ENCODE results near the gene BTBD2. TPM values are rescaled to one million over a fixed set of nuclear protein-coding genes. Genes with fewer than 3 reads are reported as not detected.

BTBD2 gene
- total and polyA plus RNA-seq, 4 donors = 7.4 to 25.1 (median 20.2) TPM

DNA sequence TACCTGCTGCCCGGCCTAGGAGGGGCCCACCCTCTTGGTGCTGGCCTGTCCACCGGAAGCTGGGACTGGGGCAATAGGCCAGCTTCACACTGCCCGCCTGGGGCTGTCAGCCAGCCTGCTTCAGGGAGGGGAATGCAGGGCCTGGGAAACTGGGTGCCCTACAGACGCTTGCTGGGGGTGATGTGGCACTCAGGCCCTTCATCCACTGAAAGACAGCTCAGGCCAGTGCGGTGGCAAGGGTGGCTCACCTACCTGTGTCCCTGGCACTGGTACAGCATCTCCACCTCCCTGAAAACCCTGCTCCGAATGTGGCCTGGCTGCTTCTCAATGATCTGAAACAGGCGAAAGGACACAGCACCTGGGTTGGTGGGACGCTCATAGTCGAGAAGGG is 27.7 kb upstream of the BTBD2 start:
- no peak overlapping the region for H3K4me3 ChIP-seq (ENCODE audit: low read depth in 1 of 3, low read length in 3 of 3)
- H3K9me3 ChIP-seq (ENCODE audit: control insufficient read depth in 4 of 4, low read length in 3 of 4) = no peaks in the 10 kb centered on the region
- H3K36me3 ChIP-seq (ENCODE audit: control insufficient read depth in 4 of 4, insufficient read depth in 3 of 4, low read depth in 1 of 4, low read length in 3 of 4) = peaks cover 6 to 32% (median 17%) of the 10 kb centered on the region in 4 donors
- H3K27ac ChIP-seq (ENCODE audit: low read depth in 1 of 2, low read length in 2 of 2) = peak overlapping the region; percentile 0 to 58
- no peak for TF ChIP-seq RXRA (IDR thresholded peaks at IDR 0.05)
- TF ChIP-seq, protein P1, sequence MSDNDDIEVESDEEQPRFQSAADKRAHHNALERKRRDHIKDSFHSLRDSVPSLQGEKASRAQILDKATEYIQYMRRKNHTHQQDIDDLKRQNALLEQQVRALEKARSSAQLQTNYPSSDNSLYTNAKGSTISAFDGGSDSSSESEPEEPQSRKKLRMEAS (IDR thresholded peaks at IDR 0.05) = no peak
- TF ChIP-seq, protein P2, sequence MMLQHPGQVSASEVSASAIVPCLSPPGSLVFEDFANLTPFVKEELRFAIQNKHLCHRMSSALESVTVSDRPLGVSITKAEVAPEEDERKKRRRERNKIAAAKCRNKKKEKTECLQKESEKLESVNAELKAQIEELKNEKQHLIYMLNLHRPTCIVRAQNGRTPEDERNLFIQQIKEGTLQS (IDR thresholded peaks at IDR 0.05) = no peak
- TF ChIP-seq, protein P3, sequence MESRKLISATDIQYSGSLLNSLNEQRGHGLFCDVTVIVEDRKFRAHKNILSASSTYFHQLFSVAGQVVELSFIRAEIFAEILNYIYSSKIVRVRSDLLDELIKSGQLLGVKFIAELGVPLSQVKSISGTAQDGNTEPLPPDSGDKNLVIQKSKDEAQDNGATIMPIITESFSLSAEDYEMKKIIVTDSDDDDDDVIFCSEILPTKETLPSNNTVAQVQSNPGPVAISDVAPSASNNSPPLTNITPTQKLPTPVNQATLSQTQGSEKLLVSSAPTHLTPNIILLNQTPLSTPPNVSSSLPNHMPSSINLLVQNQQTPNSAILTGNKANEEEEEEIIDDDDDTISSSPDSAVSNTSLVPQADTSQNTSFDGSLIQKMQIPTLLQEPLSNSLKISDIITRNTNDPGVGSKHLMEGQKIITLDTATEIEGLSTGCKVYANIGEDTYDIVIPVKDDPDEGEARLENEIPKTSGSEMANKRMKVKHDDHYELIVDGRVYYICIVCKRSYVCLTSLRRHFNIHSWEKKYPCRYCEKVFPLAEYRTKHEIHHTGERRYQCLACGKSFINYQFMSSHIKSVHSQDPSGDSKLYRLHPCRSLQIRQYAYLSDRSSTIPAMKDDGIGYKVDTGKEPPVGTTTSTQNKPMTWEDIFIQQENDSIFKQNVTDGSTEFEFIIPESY (IDR thresholded peaks at IDR 0.05) = no peak
- no peak for TF ChIP-seq YY1 (IDR thresholded peaks at IDR 0.05)
- no peak for TF ChIP-seq EGR1 (IDR thresholded peaks at IDR 0.05; ENCODE audit: low read depth in 2 of 2)
- no peak for TF ChIP-seq RAD21 (IDR thresholded peaks at IDR 0.05)
- no peak for TF ChIP-seq FOXA2 (IDR thresholded peaks at IDR 0.05)
- no peak for DNase-seq (ENCODE audit: low spot score)
- H3K27me3 ChIP-seq (ENCODE audit: control insufficient read depth in 4 of 4, insufficient read depth in 4 of 4, low read length in 3 of 4) = no peaks in the 10 kb centered on the region
- 49% methylated on average over 9 of the region's 9 CpGs for WGBS
- H3K4me1 ChIP-seq (ENCODE audit: control insufficient read depth in 4 of 4, insufficient read depth in 4 of 4, low read length in 3 of 4) = peaks cover 41 to 77% (median 70%) of the 10 kb centered on the region in 4 donors
- no peak overlapping the region for H3K9ac ChIP-seq (ENCODE audit: low read depth in 1 of 2, low read length in 2 of 2)

DNA sequence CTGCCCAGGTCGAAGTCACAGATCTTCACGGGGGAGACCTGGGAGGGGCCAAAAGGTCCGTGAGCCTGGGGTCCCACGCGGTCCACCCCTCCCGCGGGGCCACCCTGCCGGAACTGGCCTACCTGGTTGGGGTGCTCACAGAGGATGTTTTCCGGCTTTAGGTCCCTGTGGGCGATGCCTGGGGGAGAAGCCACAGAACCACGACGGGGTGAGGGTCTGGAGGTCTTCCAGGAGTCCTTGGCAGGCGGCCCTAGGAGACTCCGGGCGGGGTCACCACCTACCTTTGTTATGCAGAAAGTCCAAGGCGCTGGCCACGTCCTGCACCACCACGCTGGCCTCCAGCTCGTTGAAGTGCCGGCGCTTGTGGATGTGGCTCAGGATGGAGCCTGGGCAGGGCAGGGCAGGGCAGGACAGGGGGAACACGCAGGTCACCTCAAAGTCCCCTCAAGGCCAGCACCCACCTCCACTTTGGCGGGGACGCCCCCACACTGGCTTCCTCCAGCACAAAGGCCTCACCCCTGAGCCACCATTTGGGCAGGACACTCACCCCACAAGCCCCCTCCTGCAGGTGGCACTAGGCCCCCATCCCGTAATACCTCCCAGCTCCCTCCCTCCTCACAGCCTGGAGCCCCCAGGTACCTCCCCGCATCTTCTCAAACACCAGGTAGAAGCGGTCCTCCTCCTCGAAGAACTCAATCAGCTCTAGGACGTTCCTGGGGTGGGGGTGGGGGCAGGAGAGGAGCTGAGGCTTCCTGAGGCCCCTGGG is 27.2 kb upstream of the BTBD2 start:
- no peaks in the 10 kb centered on the region for H3K9me3 ChIP-seq (ENCODE audit: control insufficient read depth in 4 of 4, low read length in 3 of 4)
- H3K27ac ChIP-seq (ENCODE audit: low read depth in 1 of 2, low read length in 2 of 2) = peak overlapping the region; percentile 58 to 68
- H3K9ac ChIP-seq (ENCODE audit: low read depth in 1 of 2, low read length in 2 of 2) = peak overlapping the region in 1 of 2 donors; percentile 23
- peak; percentile 66 for DNase-seq (ENCODE audit: low spot score)
- H3K36me3 ChIP-seq (ENCODE audit: control insufficient read depth in 4 of 4, insufficient read depth in 3 of 4, low read depth in 1 of 4, low read length in 3 of 4) = peaks cover 6 to 32% (median 18%) of the 10 kb centered on the region in 4 donors
- H3K4me3 ChIP-seq (ENCODE audit: low read depth in 1 of 3, low read length in 3 of 3) = no peak overlapping the region
- H3K27me3 ChIP-seq (ENCODE audit: control insufficient read depth in 4 of 4, insufficient read depth in 4 of 4, low read length in 3 of 4) = no peaks in the 10 kb centered on the region
- peak in 1 of 2 donors; percentile 11 for TF ChIP-seq RXRA (IDR thresholded peaks at IDR 0.05)
- TF ChIP-seq, protein P1 (IDR thresholded peaks at IDR 0.05) = no peak
- peak; percentile 26 for TF ChIP-seq NR2F2 (IDR thresholded peaks at IDR 0.05)
- H3K4me1 ChIP-seq (ENCODE audit: control insufficient read depth in 4 of 4, insufficient read depth in 4 of 4, low read length in 3 of 4) = peaks cover 35 to 71% (median 65%) of the 10 kb centered on the region in 4 donors
- WGBS = 26% methylated on average over 29 of the region's 29 CpGs

DNA sequence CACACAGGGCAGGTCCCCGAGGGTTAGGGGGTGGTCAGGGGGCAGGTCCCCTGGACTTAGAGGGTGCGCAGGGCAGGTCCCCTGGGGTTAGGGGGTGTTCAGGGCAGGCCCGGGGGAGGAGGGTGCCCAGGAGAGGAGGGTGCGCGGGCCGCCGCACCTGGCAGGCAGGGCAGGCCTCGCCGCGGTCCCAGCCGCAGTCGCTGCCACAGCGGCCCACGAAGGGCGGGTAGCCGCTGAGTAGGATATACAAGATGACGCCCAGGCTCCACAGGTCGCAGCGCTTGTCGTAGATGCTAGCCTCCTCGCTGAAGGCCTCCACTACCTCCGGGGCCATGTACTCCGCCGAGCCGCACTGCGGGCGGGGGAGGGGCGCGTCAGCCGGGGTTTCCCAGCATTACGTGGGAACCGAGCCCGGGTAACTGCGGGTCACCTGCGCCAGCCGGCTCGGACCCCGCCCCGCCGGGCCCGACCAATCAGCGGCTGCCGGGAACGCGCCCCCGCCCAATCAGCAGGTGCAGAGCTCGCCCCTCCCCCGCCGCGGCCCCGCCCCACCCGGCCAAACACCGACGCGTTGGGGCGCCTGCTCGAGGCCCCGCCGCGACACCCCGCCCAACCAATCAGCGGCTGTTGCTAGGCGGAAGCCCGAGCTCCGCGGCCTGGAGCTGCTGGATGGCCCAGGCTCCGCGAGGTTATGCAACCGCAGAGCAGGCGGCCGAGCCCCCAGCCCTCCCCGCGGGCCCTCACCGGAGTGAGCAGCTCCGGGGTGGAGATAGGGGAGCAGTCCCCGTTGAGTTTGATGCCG is 26.4 kb upstream of the BTBD2 start:
- DNase-seq (ENCODE audit: low spot score) = peak; percentile 99
- peak overlapping the region; percentile 15 to 23 for H3K9ac ChIP-seq (ENCODE audit: low read depth in 1 of 2, low read length in 2 of 2)
- 8% methylated on average over 77 of the region's 77 CpGs for WGBS
- peak overlapping the region; percentile 87 to 92 for H3K27ac ChIP-seq (ENCODE audit: low read depth in 1 of 2, low read length in 2 of 2)
- H3K9me3 ChIP-seq (ENCODE audit: control insufficient read depth in 4 of 4, low read length in 3 of 4) = no peaks in the 10 kb centered on the region
- H3K4me3 ChIP-seq (ENCODE audit: low read depth in 1 of 3, low read length in 3 of 3) = peak overlapping the region in 2 of 3 donors; percentile 8 to 51
- H3K27me3 ChIP-seq (ENCODE audit: control insufficient read depth in 4 of 4, insufficient read depth in 4 of 4, low read length in 3 of 4) = no peaks in the 10 kb centered on the region
- H3K36me3 ChIP-seq (ENCODE audit: control insufficient read depth in 4 of 4, insufficient read depth in 3 of 4, low read depth in 1 of 4, low read length in 3 of 4) = peaks cover 6 to 32% (median 19%) of the 10 kb centered on the region in 4 donors
- H3K4me1 ChIP-seq (ENCODE audit: control insufficient read depth in 4 of 4, insufficient read depth in 4 of 4, low read length in 3 of 4) = peaks cover 32 to 64% (median 57%) of the 10 kb centered on the region in 4 donors
- peak in 1 of 2 donors; percentile 52 for TF ChIP-seq GABPA (IDR thresholded peaks at IDR 0.05 in 1 of 2, conservative IDR thresholded peaks at IDR 0.05 in 1 of 2)
- no peak for TF ChIP-seq HNF4G (IDR thresholded peaks at IDR 0.05)
- TF ChIP-seq JUND (IDR thresholded peaks at IDR 0.05) = no peak
- TF ChIP-seq RAD21 (IDR thresholded peaks at IDR 0.05) = peak in 1 of 2 donors; percentile 2
- no peak for TF ChIP-seq FOXA2 (IDR thresholded peaks at IDR 0.05)
- TF ChIP-seq HNF4A (conservative IDR thresholded peaks at IDR 0.05) = no peak
- TF ChIP-seq, protein P4, sequence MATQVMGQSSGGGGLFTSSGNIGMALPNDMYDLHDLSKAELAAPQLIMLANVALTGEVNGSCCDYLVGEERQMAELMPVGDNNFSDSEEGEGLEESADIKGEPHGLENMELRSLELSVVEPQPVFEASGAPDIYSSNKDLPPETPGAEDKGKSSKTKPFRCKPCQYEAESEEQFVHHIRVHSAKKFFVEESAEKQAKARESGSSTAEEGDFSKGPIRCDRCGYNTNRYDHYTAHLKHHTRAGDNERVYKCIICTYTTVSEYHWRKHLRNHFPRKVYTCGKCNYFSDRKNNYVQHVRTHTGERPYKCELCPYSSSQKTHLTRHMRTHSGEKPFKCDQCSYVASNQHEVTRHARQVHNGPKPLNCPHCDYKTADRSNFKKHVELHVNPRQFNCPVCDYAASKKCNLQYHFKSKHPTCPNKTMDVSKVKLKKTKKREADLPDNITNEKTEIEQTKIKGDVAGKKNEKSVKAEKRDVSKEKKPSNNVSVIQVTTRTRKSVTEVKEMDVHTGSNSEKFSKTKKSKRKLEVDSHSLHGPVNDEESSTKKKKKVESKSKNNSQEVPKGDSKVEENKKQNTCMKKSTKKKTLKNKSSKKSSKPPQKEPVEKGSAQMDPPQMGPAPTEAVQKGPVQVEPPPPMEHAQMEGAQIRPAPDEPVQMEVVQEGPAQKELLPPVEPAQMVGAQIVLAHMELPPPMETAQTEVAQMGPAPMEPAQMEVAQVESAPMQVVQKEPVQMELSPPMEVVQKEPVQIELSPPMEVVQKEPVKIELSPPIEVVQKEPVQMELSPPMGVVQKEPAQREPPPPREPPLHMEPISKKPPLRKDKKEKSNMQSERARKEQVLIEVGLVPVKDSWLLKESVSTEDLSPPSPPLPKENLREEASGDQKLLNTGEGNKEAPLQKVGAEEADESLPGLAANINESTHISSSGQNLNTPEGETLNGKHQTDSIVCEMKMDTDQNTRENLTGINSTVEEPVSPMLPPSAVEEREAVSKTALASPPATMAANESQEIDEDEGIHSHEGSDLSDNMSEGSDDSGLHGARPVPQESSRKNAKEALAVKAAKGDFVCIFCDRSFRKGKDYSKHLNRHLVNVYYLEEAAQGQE (IDR thresholded peaks at IDR 0.05) = peak; percentile 50
- TF ChIP-seq YY1 (IDR thresholded peaks at IDR 0.05) = peak; percentile 24
- TF ChIP-seq, protein P3 (IDR thresholded peaks at IDR 0.05) = no peak
- TF ChIP-seq, protein P1 (IDR thresholded peaks at IDR 0.05) = no peak
- peak; percentile 91 for TF ChIP-seq SP1 (IDR thresholded peaks at IDR 0.05)
- TF ChIP-seq TAF1 (conservative IDR thresholded peaks at IDR 0.05) = no peak

Data from liver (tissue), 9 donors.